GM12878 (cell line): ENCODE data around the gene ANP32E. TPM values are rescaled to one million over a fixed set of nuclear protein-coding genes. Genes with fewer than 3 reads are reported as not detected.

Experiments used
- ATAC-seq: fragments of 200-7000 bp; cut with Tn5 transposase; 3 replicates; pipeline ENCODE4 v1.9.1; 2020; ENCODE audit warnings: mild to moderate bottlenecking, moderate library complexity
- BruUV-seq: library from RNA; stranded (reverse); fragments of 400-500 nt; replicated peaks from 2 replicates; lab custom pipeline; 2021; lab: Mats Ljungman, UMichigan
- CTCF ChIA-PET: fragments of 300-600 bp; sonication (Branson Sonifier 250); formaldehyde crosslinking; extraction: SDS; loops from one replicate; lab custom pipeline; 2021; ENCODE audit warnings: inconsistent platforms; lab: Yijun Ruan, JAX
- POLR2A ChIA-PET: fragments of 350-600 bp; formaldehyde crosslinking; extraction: SDS; loops from one replicate; lab custom pipeline; 2021; ENCODE audit warnings: inconsistent platforms; lab: Charles Lee
- RAD21 ChIA-PET: fragments of 300-600 bp; sonication (Branson Sonifier 250); formaldehyde crosslinking; loops from one replicate; lab custom pipeline; 2023; ENCODE audit warnings: antibody characterized with exemption; ENCODE audit not compliant: unreplicated experiment; lab: Charles Lee
- SMC1A ChIA-PET: fragments of 300-600 bp; sonication (Branson Sonifier 250); formaldehyde crosslinking; loops from one replicate; lab custom pipeline; 2023; ENCODE audit not compliant: unreplicated experiment, uncharacterized antibody; lab: Charles Lee
- DNase-seq: peaks from one replicate; pipeline ENCODE4 v3.0.0-alpha.2; 2011; ENCODE audit warnings: low read depth, low spot score
- FAIRE-seq: peaks from 3 replicates; lab custom pipeline; 2011; peaks lifted over from hg19 to GRCh38; lab: Jason Lieb, UNC
- H2AFZ ChIP-seq: 2 replicates; pipeline ENCODE4 v1.6.0; 2011; ENCODE audit warnings: low read depth, low read length, control low read depth; ENCODE audit not compliant: control insufficient read depth
- H3K27ac ChIP-seq: 2 replicates; pipeline ENCODE4 v1.5.1; 2011; ENCODE audit warnings: control low read depth; ENCODE audit not compliant: control insufficient read depth, insufficient read depth
- H3K27me3 ChIP-seq, 2 experiments: replicated peaks in 1 of 2; 2 replicates each; pipeline versions ENCODE4 v1.6.0 to v1.6.1; 2011; ENCODE audit warnings: low read length in 1 of 2; ENCODE audit not compliant: control insufficient read depth in 2 of 2, insufficient read depth in 2 of 2
- H3K36me3 ChIP-seq, 2 experiments: 2 replicates each; pipeline ENCODE4 v1.5.1; 2011; ENCODE audit warnings: low read length in 1 of 2; ENCODE audit not compliant: control insufficient read depth in 2 of 2, insufficient read depth in 2 of 2
- H3K4me1 ChIP-seq: 2 replicates; pipeline ENCODE4 v1.6.1; 2011; ENCODE audit warnings: mild to moderate bottlenecking, low read length, moderate library complexity, mixed read lengths; ENCODE audit not compliant: control insufficient read depth, insufficient read depth
- H3K4me2 ChIP-seq: 2 replicates; pipeline ENCODE4 v1.6.0; 2011; ENCODE audit warnings: control low read depth; ENCODE audit not compliant: control insufficient read depth, insufficient read depth
- H3K4me3 ChIP-seq: fragments of 200-600 bp; sonication (generic); 2 replicates; pipeline ENCODE4 v1.5.1; 2016
- H3K79me2 ChIP-seq: 2 replicates; pipeline ENCODE4 v1.6.0; 2011; ENCODE audit warnings: low read length; ENCODE audit not compliant: control insufficient read depth, insufficient read depth
- H3K9ac ChIP-seq: 2 replicates; pipeline ENCODE4 v1.8.0; 2011; ENCODE audit warnings: low read length, control low read depth, mixed read lengths; ENCODE audit not compliant: control insufficient read depth, insufficient read depth
- H3K9me3 ChIP-seq: replicated peaks from 3 replicates; pipeline ENCODE4 v1.5.1; 2011; ENCODE audit warnings: mild to moderate bottlenecking, low read length; ENCODE audit not compliant: control insufficient read depth, insufficient read depth
- H4K20me1 ChIP-seq: 2 replicates; pipeline ENCODE4 v1.6.0; 2011; ENCODE audit not compliant: control insufficient read depth, insufficient read depth
- BACH1 ChIP-seq: fragments of 450-650 bp; IDR thresholded peaks from 2 replicates; pipeline ENCODE4 v1.6.1; 2017; ENCODE audit warnings: mild to moderate bottlenecking, borderline replicate concordance
- CHD2 ChIP-seq: IDR thresholded peaks from 2 replicates; pipeline ENCODE4 v1.6.1; 2011; ENCODE audit warnings: low read depth, low read length, improper control_type of control experiment, borderline replicate concordance
- CHD4 ChIP-seq: fragments of 200-600 bp; sonication (generic); IDR thresholded peaks from 2 replicates; pipeline ENCODE4 v1.6.1; 2016; ENCODE audit warnings: mild to moderate bottlenecking
- EED ChIP-seq: sonication (generic); IDR thresholded peaks from 2 replicates; pipeline ENCODE4 v1.6.1; 2016; ENCODE audit warnings: antibody characterized with exemption, low read depth
- EZH2 ChIP-seq: IDR thresholded peaks from 2 replicates; pipeline ENCODE4 v1.6.1; 2012; ENCODE audit warnings: low read depth, mild to moderate bottlenecking, control low read depth, inconsistent platforms, low read length, borderline replicate concordance; ENCODE audit not compliant: control insufficient read depth
- FOXK2 ChIP-seq: fragments of 450-650 bp; IDR thresholded peaks from 2 replicates; pipeline ENCODE4 v1.6.1; 2017; ENCODE audit warnings: mild to moderate bottlenecking, moderate library complexity
- HCFC1 ChIP-seq: fragments of 150-350 bp; IDR thresholded peaks from 2 replicates; pipeline ENCODE4 v1.6.1; 2014; ENCODE audit warnings: low read length
- MXI1 ChIP-seq: fragments of 150-350 bp; IDR thresholded peaks from 2 replicates; pipeline ENCODE4 v1.6.1; 2011; ENCODE audit warnings: low read depth, mild to moderate bottlenecking, inconsistent platforms, low read length, improper control_type of control experiment
- RAD21 ChIP-seq: IDR thresholded peaks from 2 replicates; pipeline ENCODE4 v1.6.1; 2011; ENCODE audit warnings: mild to moderate bottlenecking, low read depth, low read length, moderate library complexity; ENCODE audit not compliant: insufficient read depth
- RBBP5 ChIP-seq: fragments of 200-600 bp; sonication (generic); conservative IDR thresholded peaks from 2 replicates; pipeline ENCODE4 v1.6.1; 2016
- RELA ChIP-seq: fragments of 450-650 bp; IDR thresholded peaks from 2 replicates; pipeline ENCODE4 v1.8.0; 2014; ENCODE audit warnings: borderline replicate concordance; ENCODE audit not compliant: partially characterized antibody
- SMAD1 ChIP-seq: fragments of 450-650 bp; IDR thresholded peaks from 2 replicates; pipeline ENCODE4 v1.6.1; 2018; ENCODE audit warnings: mild to moderate bottlenecking, low read depth; ENCODE audit not compliant: partially characterized antibody
- SUPT20H ChIP-seq: IDR thresholded peaks from 2 replicates; pipeline ENCODE4 v1.6.1; 2011; ENCODE audit warnings: low read depth, mild to moderate bottlenecking, low read length, moderate library complexity, borderline replicate concordance; ENCODE audit not compliant: control insufficient read depth
- TAF1 ChIP-seq: IDR thresholded peaks from 2 replicates; pipeline ENCODE4 v1.6.1; 2011; ENCODE audit warnings: mild to moderate bottlenecking, low read depth, low read length, borderline replicate concordance
- TBL1XR1 ChIP-seq: IDR thresholded peaks from 2 replicates; pipeline ENCODE4 v1.6.1; 2012; ENCODE audit warnings: low read depth, low read length, improper control_type of control experiment
- USF2 ChIP-seq: IDR thresholded peaks from 2 replicates; pipeline ENCODE4 v1.6.1; 2011; ENCODE audit warnings: low read depth, low read length, improper control_type of control experiment, borderline replicate concordance
- ZBTB11 ChIP-seq: fragments of 450-650 bp; formaldehyde crosslinking; IDR thresholded peaks from 2 replicates; pipeline ENCODE4 v1.5.0; 2022; ENCODE audit warnings: mild to moderate bottlenecking, missing genetic modification characterization
- WGBS: methylation state at CpG from one replicate; pipeline ENCODE4 v1.1.6; 2016; ENCODE audit warnings: low lambda C conversion rate; ENCODE audit not compliant: insufficient replicate concordance, insufficient coverage; ENCODE audit errors: missing lambda C conversion rate; 5-methylcytosine and 5-hydroxymethylcytosine counted together
- in situ Hi-C: fragments of 300-500 bp; cut with MboI; formaldehyde crosslinking; loops from 9 replicates; pipeline ENCODE4 v1.14.3; 2018; ENCODE audit warnings: mixed read lengths
- intact Hi-C: fragments of 100-400 bp; cut with micrococcal nuclease; formaldehyde crosslinking; loops from one replicate; pipeline ENCODE4 v1.14.2; 2022; ENCODE audit not compliant: unreplicated experiment
- polyA plus RNA-seq, 11 experiments: library from polyadenylated mRNA; depleted of rRNA in 4 of 11; unstranded in 6 of 11; stranded (reverse) in 5 of 11; fragments of >200 nt; fragmentation: Nextera tagmentation in 4 of 11; fragmentation: Illumina TruSeq in 1 of 11; extraction: Ambion mirVana in 4 of 11; extraction: Trizol in 1 of 11; gene quantifications; 1 replicate in 1 of 11; 2 replicates in 10 of 11; pipeline versions ENCODE4 v1.2.1 to v1.2.3, GENCODE V29; 2011 to 2016; ENCODE audit warnings: inconsistent platforms in 2 of 11, missing spikeins in 2 of 11, low read depth in 1 of 11
- total RNA-seq, 4 experiments: library from RNA; depleted of rRNA in 3 of 4; stranded (reverse); fragments of >200 nt in 3 of 4; fragmentation: Illumina TruSeq in 1 of 4; extraction: Trizol in 1 of 4; gene quantifications; 2 replicates each; pipeline versions ENCODE4 v1.2.1 to v1.2.3, GENCODE V29; 2013 to 2021
- TF ChIP-seq, protein P1 (sequence below): fragments of 450-650 bp; IDR thresholded peaks from 2 replicates; pipeline ENCODE4 v1.6.1; 2014; ENCODE audit warnings: mild to moderate bottlenecking

ANP32E gene
- total and polyA plus RNA-seq, 10 of the 15 experiments (the other 5 are each of a cell fraction or from before 2014, with no cell fraction given): 59.2 to 250 (median 121) TPM

GRCh38 chr1:150259758-150260669 is 24.1 kb upstream of the ANP32E start:
- H4K20me1 ChIP-seq: no peaks in the 10 kb centered on the region
- H3K4me2 ChIP-seq: no peak overlapping the region
- H3K9ac ChIP-seq: no peak overlapping the region
- H3K36me3 ChIP-seq: peaks cover 0 to 7% of the 10 kb centered on the region in 2 experiments; a peak in 2 of 4 replicates
- TF ChIP-seq MXI1 (no peak), RBBP5 (no peak), EZH2 (no peak), FOXK2 (no peak), SMAD1 (no peak), CHD4 (no peak), RELA (no peak), HCFC1 (no peak), USF2 (no peak), TAF1 (no peak), SUPT20H (no peak), ZBTB11 (no peak), CHD2 (no peak), RAD21 (no peak), BACH1 (no peak), TBL1XR1 (no peak), EED (no peak)
- TF ChIP-seq, protein P1, sequence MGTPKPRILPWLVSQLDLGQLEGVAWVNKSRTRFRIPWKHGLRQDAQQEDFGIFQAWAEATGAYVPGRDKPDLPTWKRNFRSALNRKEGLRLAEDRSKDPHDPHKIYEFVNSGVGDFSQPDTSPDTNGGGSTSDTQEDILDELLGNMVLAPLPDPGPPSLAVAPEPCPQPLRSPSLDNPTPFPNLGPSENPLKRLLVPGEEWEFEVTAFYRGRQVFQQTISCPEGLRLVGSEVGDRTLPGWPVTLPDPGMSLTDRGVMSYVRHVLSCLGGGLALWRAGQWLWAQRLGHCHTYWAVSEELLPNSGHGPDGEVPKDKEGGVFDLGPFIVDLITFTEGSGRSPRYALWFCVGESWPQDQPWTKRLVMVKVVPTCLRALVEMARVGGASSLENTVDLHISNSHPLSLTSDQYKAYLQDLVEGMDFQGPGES: no peak
- DNase-seq (no peak), ATAC-seq (no peak), FAIRE-seq (no peak)
- 24% methylated on average over 11 of the region's 11 CpGs for WGBS
- BruUV-seq: no TSS peak
- ChIA-PET RAD21 (interaction anchor here (1.5 kb wide), 1 partner anchor 21 kb away, joined by 4 read pairs; no protein-coding TSS in a partner anchor), SMC1A (interaction anchor here (0.6 kb wide), 1 partner anchor 105 kb away, joined by 3 read pairs; no protein-coding TSS in a partner anchor), POLR2A (interaction anchor here (0.6 to 1.2 kb wide), 3 partner anchors 13 to 306 kb away, joined by 3 to 6 read pairs (median 5); partner anchors contain the start of gene C1orf54), CTCF (interaction anchor here (0.6 to 5.8 kb wide), 3 partner anchors 8 to 36 kb away, joined by 3 to 27 read pairs (median 3); partner anchors contain the start of gene CIART)
- H3K9me3 ChIP-seq: no peaks in the 10 kb centered on the region
- in situ Hi-C loops (loop anchor here (5.0 kb wide), 1 partner anchor 737 kb away; no protein-coding TSS in a partner anchor), intact Hi-C loops (loop anchor here (5.0 to 10.0 kb wide), 5 partner anchors 167 to 735 kb away; partner anchors contain the start of gene FALEC)
- no peaks in the 10 kb centered on the region for H3K79me2 ChIP-seq
- no peak overlapping the region for H3K27ac ChIP-seq
- H3K4me3 ChIP-seq: no peak overlapping the region
- H3K4me1 ChIP-seq: peaks cover 5% of the 10 kb centered on the region; the same call in 1 of the 2 replicates
- H3K27me3 ChIP-seq: no peaks in the 10 kb centered on the region; a peak in 2 of 4 replicates
- no peak overlapping the region for H2AFZ ChIP-seq
